Measurements from ENCODE around the gene LDLRAD4.

The LDLRAD4 gene

DNA sequence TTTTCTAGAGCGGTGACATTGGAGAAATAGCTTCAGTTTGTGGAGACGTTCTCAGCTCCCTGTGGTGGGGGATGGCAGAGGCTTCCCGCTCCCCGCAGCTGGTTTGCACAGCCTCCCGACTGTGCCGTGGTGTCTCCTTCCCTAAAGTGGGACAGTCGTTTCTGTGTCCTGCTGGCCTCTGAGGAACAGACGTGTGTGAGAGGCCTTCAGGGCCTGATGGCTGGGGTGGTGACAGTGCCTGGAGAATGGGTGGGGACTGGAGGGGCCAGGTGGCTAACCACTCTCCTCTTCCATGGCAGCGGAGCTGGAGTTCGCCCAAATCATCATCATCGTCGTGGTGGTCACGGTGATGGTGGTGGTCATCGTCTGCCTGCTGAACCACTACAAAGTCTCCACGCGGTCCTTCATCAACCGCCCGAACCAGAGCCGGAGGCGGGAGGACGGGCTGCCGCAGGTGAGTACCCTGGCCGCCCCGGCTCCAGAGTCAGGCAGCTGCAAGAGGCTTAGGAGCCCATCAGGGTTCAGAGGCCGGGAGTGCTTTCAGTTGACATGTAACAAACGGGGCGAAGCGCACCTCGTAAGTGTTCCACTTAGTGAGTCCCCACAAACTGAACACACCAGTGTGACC, 402.4 kb downstream of the LDLRAD4 start:
- DNase-seq (ENCODE audit: low spot score): no peak
- TF ChIP-seq CTCF (IDR thresholded peaks at IDR 0.05; ENCODE audit: extremely low read depth, missing control alignments): no peak

GRCh38 chr18:13621446-13621849, 402.9 kb downstream of the LDLRAD4 start:
- no peak for DNase-seq (ENCODE audit: low spot score)
- no peak for TF ChIP-seq CTCF (IDR thresholded peaks at IDR 0.05; ENCODE audit: extremely low read depth, missing control alignments)

DNA sequence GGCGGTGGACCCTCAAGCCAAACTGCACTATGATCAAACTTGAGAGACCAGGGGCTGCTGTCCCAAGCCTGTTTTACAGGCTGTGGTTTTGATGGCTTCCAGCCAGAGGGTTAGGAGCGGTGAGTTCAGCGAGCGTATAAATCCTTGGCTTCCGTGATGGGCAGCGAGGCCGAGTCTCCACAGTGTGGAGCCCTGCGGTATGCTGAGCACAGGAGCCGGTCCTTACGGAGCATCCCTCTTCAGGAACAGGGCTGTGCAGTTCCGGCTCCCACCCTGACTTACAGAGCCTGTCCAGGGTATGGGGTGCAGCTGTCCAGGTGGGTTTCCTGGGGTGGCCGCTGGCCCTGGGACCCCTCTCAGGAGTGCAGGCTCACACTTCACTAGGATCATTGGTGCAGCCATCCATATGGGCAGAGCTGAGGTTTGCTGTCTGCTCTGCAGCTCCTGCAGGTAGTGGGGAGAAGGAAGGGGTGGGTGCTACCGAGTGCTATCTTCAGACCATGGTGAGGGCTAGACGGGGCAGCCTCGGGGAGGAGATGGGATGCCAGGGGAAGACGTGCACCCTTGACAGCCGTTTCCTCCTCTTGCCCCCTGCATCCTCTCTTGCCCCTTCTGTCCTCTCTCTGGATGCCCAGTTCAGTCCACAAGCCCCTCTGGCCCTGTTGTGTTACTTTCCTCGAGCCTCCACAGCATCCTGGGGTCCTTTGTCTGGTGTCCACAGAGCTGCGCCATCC, 403.5 kb downstream of the LDLRAD4 start:
- no peak for TF ChIP-seq CTCF (IDR thresholded peaks at IDR 0.05; ENCODE audit: extremely low read depth, missing control alignments)
- no peak for DNase-seq (ENCODE audit: low spot score)

DNA sequence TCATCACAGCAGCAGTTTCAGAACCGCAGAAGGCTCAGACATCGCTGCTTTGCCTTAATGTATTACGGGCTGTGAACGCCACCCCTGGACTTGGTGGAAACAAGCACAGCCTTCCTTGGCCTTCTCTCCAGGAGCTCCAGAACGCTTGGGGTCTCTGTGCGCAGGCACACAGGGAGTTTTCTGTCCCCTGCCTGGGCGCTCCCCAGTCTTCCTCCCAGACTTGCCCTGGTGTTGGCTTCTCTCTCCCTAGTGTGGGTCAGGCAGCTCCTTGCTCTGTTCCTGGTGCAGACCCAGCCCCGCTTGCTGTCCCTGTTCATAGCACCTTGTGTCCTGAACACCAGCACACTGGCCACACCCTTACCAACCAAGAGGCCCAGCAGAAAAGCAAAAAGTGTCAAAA, 404.2 kb downstream of the LDLRAD4 start:
- TF ChIP-seq CTCF (IDR thresholded peaks at IDR 0.05; ENCODE audit: extremely low read depth, missing control alignments): no peak
- no peak for DNase-seq (ENCODE audit: low spot score)

- DNase-seq (ENCODE audit: low spot score): no peak
- TF ChIP-seq CTCF (IDR thresholded peaks at IDR 0.05; ENCODE audit: extremely low read depth, missing control alignments): no peak
These were observed 404.8 kb downstream of the LDLRAD4 start for GRCh38 chr18:13623348-13623747.

GRCh38 chr18:13623871-13624270, 405.3 kb downstream of the LDLRAD4 start:
- DNase-seq (ENCODE audit: low spot score): no peak
- no peak for TF ChIP-seq CTCF (IDR thresholded peaks at IDR 0.05; ENCODE audit: extremely low read depth, missing control alignments)

GRCh38 chr18:13624563-13625237, 406.1 kb downstream of the LDLRAD4 start:
- no peak for TF ChIP-seq CTCF (IDR thresholded peaks at IDR 0.05; ENCODE audit: extremely low read depth, missing control alignments)
- DNase-seq (ENCODE audit: low spot score): no peak

All from GM20000 (cell line).